Measurements from ENCODE around the gene RNF186. TPM values are rescaled to one million over a fixed set of nuclear protein-coding genes. Genes with fewer than 3 reads are reported as not detected.
"Not testable (repeated sequence)": the region's sequence is repeated elsewhere in the genome, so short reads cannot be mapped to it uniquely, and the experiment has no call there.

RNF186 gene
- polyA plus RNA-seq, 4 donors, result 0.12 to 0.34 (median 0.29) TPM; not detected in 1

- DNase-seq (ENCODE audit: low read depth in 4 of 4, low spot score in 3 of 4), result no peak
Measured at GRCh38 chr1:19798486-19799229, 16.4 kb downstream of the RNF186 start.

- no peak for DNase-seq (ENCODE audit: low read depth in 4 of 4, low spot score in 3 of 4)
Measured at GRCh38 chr1:19797827-19798226, 17.3 kb downstream of the RNF186 start.

- no peak for DNase-seq (ENCODE audit: low read depth in 4 of 4, low spot score in 3 of 4)
Measured at GRCh38 chr1:19794583-19794982, 20.5 kb downstream of the RNF186 start.

GRCh38 chr1:19793360-19794046, 21.6 kb downstream of the RNF186 start:
- DNase-seq (ENCODE audit: low read depth in 4 of 4, low spot score in 3 of 4), result no peak

- no peak for DNase-seq (ENCODE audit: low read depth in 4 of 4, low spot score in 3 of 4)
Measured at GRCh38 chr1:19792237-19793002, 22.7 kb downstream of the RNF186 start.

GRCh38 chr1:19790061-19790975, 24.8 kb downstream of the RNF186 start:
- DNase-seq (ENCODE audit: low read depth in 4 of 4, low spot score in 3 of 4), result not testable (repeated sequence)

GRCh38 chr1:19786988-19787423, 28.1 kb downstream of the RNF186 start:
- DNase-seq (ENCODE audit: low read depth in 4 of 4, low spot score in 3 of 4), result peak in 3 of 4 donors; percentile 46 to 66 (median 60)

- no peak for DNase-seq (ENCODE audit: low read depth in 4 of 4, low spot score in 3 of 4)
Measured at GRCh38 chr1:19785660-19786059, 29.4 kb downstream of the RNF186 start.

GRCh38 chr1:19780267-19780877, 34.7 kb downstream of the RNF186 start:
- DNase-seq (ENCODE audit: low read depth in 4 of 4, low spot score in 3 of 4), result no peak

GRCh38 chr1:19776933-19777332, 38.1 kb downstream of the RNF186 start:
- no peak for DNase-seq (ENCODE audit: low read depth in 4 of 4, low spot score in 3 of 4)

GRCh38 chr1:19776287-19776686, 38.8 kb downstream of the RNF186 start:
- no peak for DNase-seq (ENCODE audit: low read depth in 4 of 4, low spot score in 3 of 4)

- DNase-seq (ENCODE audit: low read depth in 4 of 4, low spot score in 3 of 4), result no peak
Measured at GRCh38 chr1:19775831-19776230, 39.3 kb downstream of the RNF186 start.

GRCh38 chr1:19775317-19775716, 39.8 kb downstream of the RNF186 start:
- no peak for DNase-seq (ENCODE audit: low read depth in 4 of 4, low spot score in 3 of 4)

GRCh38 chr1:19774180-19774785, 40.8 kb downstream of the RNF186 start:
- no peak for DNase-seq (ENCODE audit: low read depth in 4 of 4, low spot score in 3 of 4)

GRCh38 chr1:19773485-19773884, 41.6 kb downstream of the RNF186 start:
- DNase-seq (ENCODE audit: low read depth in 4 of 4, low spot score in 3 of 4), result no peak

GRCh38 chr1:19772053-19772452, 43.0 kb downstream of the RNF186 start:
- no peak for DNase-seq (ENCODE audit: low read depth in 4 of 4, low spot score in 3 of 4)

- DNase-seq (ENCODE audit: low read depth in 4 of 4, low spot score in 3 of 4), result no peak
Measured at GRCh38 chr1:19771350-19771749, 43.7 kb downstream of the RNF186 start.

GRCh38 chr1:19770436-19771190, 44.5 kb downstream of the RNF186 start:
- no peak for DNase-seq (ENCODE audit: low read depth in 4 of 4, low spot score in 3 of 4)
